ENCODE data around the gene ZNF595.
"Not testable (repeated sequence)": the region's sequence is repeated elsewhere in the genome, so short reads cannot be mapped to it uniquely, and the experiment has no call there.

The ZNF595 gene

GRCh38 chr4:52804-53479 is at the start of gene ZNF595:
Gene ZNF595 (plus strand): TSS chr4:53321. CDS start chr4:53489, 168 bp downstream.
- not testable (repeated sequence) for DNase-seq

GRCh38 chr4:9937-10870 is 42.9 kb upstream of the ZNF595 start:
- not testable (repeated sequence) for DNase-seq

- DNase-seq = not testable (repeated sequence)
Observed at GRCh38 chr4:11095-11815, 41.9 kb upstream of the ZNF595 start.

- DNase-seq = not testable (repeated sequence)
Observed at GRCh38 chr4:11816-12417, 41.2 kb upstream of the ZNF595 start.

- not testable (repeated sequence) for DNase-seq
Observed at GRCh38 chr4:18128-18527, 35.0 kb upstream of the ZNF595 start.

GRCh38 chr4:18589-18988 is 34.5 kb upstream of the ZNF595 start:
- DNase-seq = not testable (repeated sequence)

GRCh38 chr4:22882-23281 is 30.2 kb upstream of the ZNF595 start:
- DNase-seq = not testable (repeated sequence)

DNA sequence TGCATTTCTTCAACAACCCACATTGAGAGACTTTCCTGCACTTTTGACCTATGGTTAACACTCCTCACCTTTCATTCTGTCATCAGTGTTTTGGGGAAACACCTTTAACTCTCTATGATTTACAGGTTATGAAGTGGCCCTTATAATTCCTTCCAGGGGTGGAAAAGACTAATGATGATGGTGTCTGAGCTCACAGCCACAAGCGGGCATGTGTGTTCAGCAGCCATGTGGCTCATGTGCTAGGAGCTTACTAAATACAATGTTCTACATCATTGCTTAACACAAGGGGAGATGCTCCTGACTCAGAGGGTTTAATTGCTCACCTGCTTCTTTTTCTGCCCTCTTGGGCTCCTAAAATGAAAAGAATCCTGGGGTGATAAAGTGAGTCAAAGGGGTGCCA is 28.8 kb upstream of the ZNF595 start:
- not testable (repeated sequence) for DNase-seq

GRCh38 chr4:27501-27900 is 25.6 kb upstream of the ZNF595 start:
- DNase-seq = not testable (repeated sequence)

GRCh38 chr4:28767-29542 is 24.2 kb upstream of the ZNF595 start:
- not testable (repeated sequence) for DNase-seq

DNA sequence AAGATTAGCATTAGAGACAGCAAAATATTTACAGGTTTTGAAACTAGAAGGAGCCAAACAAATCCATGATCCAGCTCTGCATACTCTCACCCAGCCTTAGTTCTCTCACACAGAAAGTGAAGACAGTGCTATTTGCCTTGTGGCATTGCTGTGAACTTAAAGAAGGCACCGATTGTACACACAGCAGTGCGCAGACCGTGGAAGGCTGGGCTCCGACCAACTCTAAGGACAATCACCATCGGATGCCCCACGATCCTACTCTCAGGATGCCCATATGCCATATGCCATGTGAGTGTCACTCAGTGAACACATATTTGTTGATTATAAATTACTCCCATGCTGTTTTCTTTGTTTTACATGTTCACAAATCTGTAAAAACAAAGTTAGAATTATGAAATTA is 19.8 kb upstream of the ZNF595 start:
- DNase-seq = not testable (repeated sequence)

GRCh38 chr4:36559-37415 is 16.3 kb upstream of the ZNF595 start:
- DNase-seq = not testable (repeated sequence)

DNA sequence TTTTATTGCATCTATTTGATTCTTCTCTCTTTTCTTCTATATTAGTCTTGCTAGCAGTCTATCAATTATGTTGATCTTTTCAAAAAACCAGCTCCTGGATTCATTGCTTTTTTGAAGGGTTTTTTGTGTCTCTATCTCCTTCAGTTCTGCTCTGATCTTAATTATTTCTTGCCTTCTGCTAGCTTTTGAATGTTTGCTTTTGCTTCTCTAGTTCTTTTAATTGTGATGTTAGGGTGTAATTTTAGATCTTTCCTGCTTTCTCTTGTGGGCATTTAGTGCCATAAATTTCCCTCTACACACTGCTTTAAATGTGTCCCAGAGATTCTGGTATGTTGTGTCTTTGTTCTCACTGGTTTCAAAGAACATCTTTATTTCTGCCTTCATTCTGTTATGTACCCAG is 14.9 kb upstream of the ZNF595 start:
- DNase-seq = not testable (repeated sequence)

DNA sequence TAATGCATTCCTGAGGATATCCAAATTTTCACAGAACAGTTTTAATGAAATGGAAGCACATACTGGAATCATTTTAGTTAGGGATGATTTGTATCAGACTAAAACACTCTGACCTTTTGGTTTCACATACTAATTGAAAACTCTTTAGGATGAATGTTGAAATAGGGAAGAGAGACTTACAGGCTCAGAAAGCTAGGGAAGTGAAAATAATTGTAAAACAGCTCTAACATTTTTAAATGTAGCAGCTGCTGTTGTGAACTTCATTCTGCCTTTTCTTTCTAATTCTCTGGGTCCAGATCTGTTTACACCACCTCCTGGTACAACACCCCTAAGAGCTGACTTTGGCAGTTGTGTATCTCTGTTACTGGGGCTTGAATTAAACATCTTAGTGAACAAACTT is 9.7 kb upstream of the ZNF595 start:
- DNase-seq = not testable (repeated sequence)

DNA sequence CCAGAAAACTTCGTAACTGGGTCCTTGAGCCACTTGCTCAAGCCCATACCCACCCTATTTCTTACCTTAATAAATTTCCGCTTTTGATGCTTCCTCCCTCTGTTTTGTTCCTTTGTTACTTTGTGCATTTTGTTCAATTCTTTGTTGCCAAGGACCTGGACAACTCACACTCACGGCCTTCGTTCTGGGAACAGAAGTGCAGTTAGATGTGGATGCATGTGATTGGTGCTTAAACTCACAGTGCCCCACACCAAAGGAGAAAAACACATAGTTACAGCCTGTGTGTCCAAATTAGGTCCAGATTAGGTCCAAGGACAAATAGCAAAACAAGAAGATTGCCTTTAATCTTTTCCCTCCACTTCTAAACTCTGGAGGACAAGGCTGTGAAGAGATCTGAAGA is 1.9 kb upstream of the ZNF595 start:
- DNase-seq = not testable (repeated sequence)

- not testable (repeated sequence) for DNase-seq
Observed at GRCh38 chr4:51655-52277, 1.4 kb upstream of the ZNF595 start.

- DNase-seq = not testable (repeated sequence)
Observed at GRCh38 chr4:53521-53920, 400 bp downstream of the ZNF595 start.

DNA sequence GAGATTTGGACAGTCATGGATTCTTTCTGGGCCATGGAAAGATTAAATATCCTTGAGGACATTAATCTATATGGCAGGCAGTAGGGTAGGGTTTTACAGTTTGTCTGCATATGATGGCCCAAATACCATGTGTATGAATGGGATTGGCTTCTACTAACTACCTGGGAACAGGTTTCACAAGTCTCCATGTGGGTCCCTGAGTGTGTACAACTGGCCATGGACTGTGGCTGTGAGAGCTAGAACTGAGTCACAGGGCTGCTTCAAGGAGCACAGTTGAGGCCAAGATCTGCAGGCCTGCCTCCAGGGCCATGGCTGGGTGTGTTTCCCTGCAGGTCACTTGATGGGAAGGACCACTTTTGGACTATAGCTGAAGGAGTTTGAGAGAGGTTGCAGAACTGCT is 11.6 kb downstream of the ZNF595 start:
- not testable (repeated sequence) for DNase-seq

- no peak for DNase-seq
Observed at GRCh38 chr4:71830-72229, 18.7 kb downstream of the ZNF595 start.

DNA sequence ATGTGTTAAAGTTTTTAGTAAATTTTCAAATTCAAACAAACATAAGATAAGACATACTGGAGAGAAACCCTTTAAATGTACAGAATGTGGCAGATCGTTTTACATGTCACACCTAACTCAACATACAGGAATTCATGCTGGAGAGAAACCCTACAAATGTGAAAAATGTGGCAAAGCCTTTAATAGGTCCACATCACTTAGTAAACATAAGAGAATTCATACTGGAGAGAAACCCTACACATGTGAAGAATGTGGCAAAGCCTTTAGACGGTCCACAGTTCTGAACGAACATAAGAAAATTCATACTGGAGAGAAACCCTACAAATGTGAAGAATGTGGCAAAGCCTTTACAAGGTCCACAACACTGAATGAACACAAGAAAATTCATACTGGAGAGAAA is 32.8 kb downstream of the ZNF595 start:
- DNase-seq = no peak

Data from amniotic stem cell (primary cell).